Ramos (cell line): ENCODE measurements around the gene CIAO1.

Experiments used
- in situ Hi-C: fragments of 300-500 bp; cut with MboI; formaldehyde crosslinking; loops from one replicate; pipeline ENCODE4 v1.14.3; 2022; ENCODE audit warnings: low sequenced_read_pairs; ENCODE audit not compliant: unreplicated experiment

Gene CIAO1

DNA sequence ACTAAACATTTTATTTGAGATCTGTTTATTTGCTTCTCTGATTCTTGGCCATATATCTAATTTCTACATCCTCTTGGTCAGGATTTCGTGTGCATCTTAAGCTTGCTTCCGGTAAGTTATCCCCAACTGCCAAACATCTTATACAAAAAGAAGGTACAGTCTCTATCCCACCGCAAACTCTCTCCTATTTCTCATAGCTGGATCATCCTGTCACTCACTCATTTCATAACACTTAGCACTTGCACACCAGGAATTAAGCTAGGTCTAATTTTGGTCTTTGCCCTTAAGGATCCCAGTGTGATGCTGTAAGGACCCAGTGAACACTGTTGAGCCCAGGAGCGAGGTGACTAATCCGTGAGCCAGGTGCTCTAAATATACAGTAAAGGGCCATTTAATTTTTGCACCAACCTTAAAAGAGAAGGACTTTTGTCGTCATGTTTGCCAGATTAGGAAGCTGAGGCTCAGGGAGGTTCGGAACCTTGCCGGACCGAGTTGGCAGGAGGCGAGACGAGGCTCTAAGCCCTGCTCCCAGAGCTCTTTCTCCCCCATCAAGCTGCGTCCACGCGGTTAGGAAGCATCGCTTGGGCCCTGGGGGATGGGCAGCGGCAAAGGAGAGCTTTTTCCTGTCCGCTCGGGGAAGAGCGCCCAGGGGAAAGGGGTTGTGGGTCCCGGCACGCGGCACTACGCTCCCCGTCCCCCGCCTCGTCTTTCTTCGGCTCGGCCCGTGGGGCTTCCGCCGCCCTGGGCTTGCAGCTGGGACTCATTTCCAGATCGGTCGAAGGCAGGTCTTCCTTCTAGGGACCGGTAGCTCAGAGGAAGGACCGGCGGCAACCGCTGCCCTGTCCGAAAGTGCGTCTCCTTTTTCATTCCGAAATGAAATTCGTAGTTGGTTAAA is 55.0 kb downstream of the CIAO1 start:
- in situ Hi-C loops = no loop called here
